GM10248 (cell line): Measurements from ENCODE around the gene OR6X1.

Experiments used
- CTCF ChIA-PET: fragments of 300-600 bp; sonication (Branson Sonifier 250); formaldehyde crosslinking; extraction: SDS; loops from one replicate; lab custom pipeline; 2021; ENCODE audit warnings: antibody characterized with exemption; lab: Yijun Ruan, JAX
- POLR2A ChIA-PET: fragments of 350-650 bp; sonication (Branson Sonifier 250); formaldehyde crosslinking; extraction: SDS; loops from one replicate; lab custom pipeline; 2020; ENCODE audit warnings: antibody characterized with exemption; lab: Yijun Ruan, JAX
- DNase-seq: peaks from one replicate; pipeline ENCODE4 v3.0.0; 2012; ENCODE audit errors: extremely low spot score
- CTCF ChIP-seq: IDR thresholded peaks from 2 replicates; pipeline ENCODE4 v1.5.1; 2012; ENCODE audit warnings: mild to moderate bottlenecking, low read depth; ENCODE audit errors: extremely low read depth, missing control alignments, control extremely low read depth

Gene OR6X1

GRCh38 chr11:123754101-123754568, at the start of gene OR6X1:
OR6X1 (minus strand) TSS chr11:123754518; CDS start chr11:123754518, 0 bp downstream.
- TF ChIP-seq CTCF: no peak
- ChIA-PET POLR2A (no interaction called here), CTCF (no interaction called here)
- no peak for DNase-seq

GRCh38 chr11:123801765-123802164, 47.4 kb upstream of the OR6X1 start:
- CTCF ChIA-PET: interaction anchor here (1.0 to 1.3 kb wide), 2 partner anchors 22 to 24 kb away, joined by 3 read pairs; no protein-coding TSS in a partner anchor
- no peak for TF ChIP-seq CTCF
- POLR2A ChIA-PET: no interaction called here
- DNase-seq: no peak

- no peak for DNase-seq
- no peak for TF ChIP-seq CTCF
- POLR2A ChIA-PET: no interaction called here
- CTCF ChIA-PET: no interaction called here
Measured at GRCh38 chr11:123800036-123800435, 45.7 kb upstream of the OR6X1 start.

GRCh38 chr11:123799438-123799837, 45.1 kb upstream of the OR6X1 start:
- no peak for TF ChIP-seq CTCF
- no peak for DNase-seq
- CTCF ChIA-PET: interaction anchor here (0.9 kb wide), 1 partner anchor 11 kb away, joined by 3 read pairs; no protein-coding TSS in a partner anchor
- POLR2A ChIA-PET: no interaction called here

- TF ChIP-seq CTCF: no peak
- POLR2A ChIA-PET: no interaction called here
- CTCF ChIA-PET: interaction anchor here (0.9 kb wide), 1 partner anchor 10 kb away, joined by 3 read pairs; no protein-coding TSS in a partner anchor
- no peak for DNase-seq
Measured at GRCh38 chr11:123798513-123799252, 44.4 kb upstream of the OR6X1 start.

- POLR2A ChIA-PET: no interaction called here
- TF ChIP-seq CTCF: no peak
- CTCF ChIA-PET: no interaction called here
- DNase-seq: no peak
Measured at GRCh38 chr11:123798079-123798478, 43.8 kb upstream of the OR6X1 start.
